ENCODE data around the gene SRSF5.

The SRSF5 gene

GRCh38 chr14:69768873-69769272 is 1.9 kb downstream of the SRSF5 start:
- Histone ChIP-seq H3K9me3 (no peaks in the 10 kb centered on the region), H3K27ac (no peak overlapping the region), H3K27me3 (no peaks in the 10 kb centered on the region), H3K36me3 (peaks cover 60% of the 10 kb centered on the region), H3K4me2 (peak overlapping the region; percentile 87), H3K9ac (no peak overlapping the region), H3K4me1 (peaks cover 29% of the 10 kb centered on the region), H4K20me1 (peaks cover 64% of the 10 kb centered on the region), H3K4me3 (peak overlapping the region; percentile 89)
- no peak for TF ChIP-seq Cebpa-rat (IDR thresholded peaks at IDR 0.05)

- H3K4me3 ChIP-seq, result no peak overlapping the region
- peaks cover 69% of the 10 kb centered on the region for H4K20me1 ChIP-seq
- H3K27ac ChIP-seq, result no peak overlapping the region
- H3K27me3 ChIP-seq, result no peaks in the 10 kb centered on the region
- H3K36me3 ChIP-seq, result peaks cover 68% of the 10 kb centered on the region
- peaks cover 29% of the 10 kb centered on the region for H3K4me1 ChIP-seq
- no peaks in the 10 kb centered on the region for H3K9me3 ChIP-seq
- no peak overlapping the region for H3K9ac ChIP-seq
- peak overlapping the region; percentile 16; the same call in 1 of the 2 replicates for H3K4me2 ChIP-seq
- no peak for TF ChIP-seq Cebpa-rat (IDR thresholded peaks at IDR 0.05)
Measured at GRCh38 chr14:69769623-69770022, 2.7 kb downstream of the SRSF5 start.

GRCh38 chr14:69770559-69770958 is 3.6 kb downstream of the SRSF5 start:
- Histone ChIP-seq H3K4me3 (no peak overlapping the region), H3K4me1 (peaks cover 29% of the 10 kb centered on the region), H3K4me2 (no peak overlapping the region), H4K20me1 (peaks cover 73% of the 10 kb centered on the region), H3K9me3 (no peaks in the 10 kb centered on the region), H3K36me3 (peaks cover 77% of the 10 kb centered on the region), H3K27me3 (no peaks in the 10 kb centered on the region), H3K9ac (no peak overlapping the region), H3K27ac (no peak overlapping the region)
- no peak for TF ChIP-seq Cebpa-rat (IDR thresholded peaks at IDR 0.05)

- Histone ChIP-seq H3K4me1 (peaks cover 23% of the 10 kb centered on the region), H3K36me3 (peaks cover 83% of the 10 kb centered on the region), H3K27me3 (no peaks in the 10 kb centered on the region), H3K27ac (no peak overlapping the region), H4K20me1 (peaks cover 78% of the 10 kb centered on the region), H3K9ac (no peak overlapping the region), H3K4me3 (no peak overlapping the region), H3K4me2 (no peak overlapping the region), H3K9me3 (no peaks in the 10 kb centered on the region)
- TF ChIP-seq Cebpa-rat (IDR thresholded peaks at IDR 0.05), result no peak
Measured at GRCh38 chr14:69771136-69771535, 4.2 kb downstream of the SRSF5 start.

- Histone ChIP-seq H3K27me3 (no peaks in the 10 kb centered on the region), H3K4me1 (peaks cover 19% of the 10 kb centered on the region), H3K27ac (no peak overlapping the region), H3K9ac (no peak overlapping the region), H3K36me3 (peaks cover 95% of the 10 kb centered on the region), H3K9me3 (no peaks in the 10 kb centered on the region), H3K4me3 (no peak overlapping the region), H4K20me1 (peaks cover 91% of the 10 kb centered on the region), H3K4me2 (no peak overlapping the region)
- no peak for TF ChIP-seq Cebpa-rat (IDR thresholded peaks at IDR 0.05)
Measured at GRCh38 chr14:69772082-69773017, 5.4 kb downstream of the SRSF5 start.

GRCh38 chr14:69773571-69774276 is 6.8 kb downstream of the SRSF5 start:
- Histone ChIP-seq H3K27me3 (no peaks in the 10 kb centered on the region), H3K4me1 (peaks cover 12% of the 10 kb centered on the region), H3K4me3 (no peak overlapping the region), H3K27ac (no peak overlapping the region), H3K4me2 (no peak overlapping the region), H3K36me3 (peaks cover 100% of the 10 kb centered on the region), H3K9me3 (no peaks in the 10 kb centered on the region), H3K9ac (no peak overlapping the region), H4K20me1 (peaks cover 91% of the 10 kb centered on the region)
- no peak for TF ChIP-seq Cebpa-rat (IDR thresholded peaks at IDR 0.05)

- no peak overlapping the region for H3K9ac ChIP-seq
- H3K4me3 ChIP-seq, result no peak overlapping the region
- no peak overlapping the region for H3K4me2 ChIP-seq
- H3K27me3 ChIP-seq, result no peaks in the 10 kb centered on the region
- no peak overlapping the region for H3K27ac ChIP-seq
- no peaks in the 10 kb centered on the region for H3K9me3 ChIP-seq
- no peak for TF ChIP-seq Cebpa-rat (IDR thresholded peaks at IDR 0.05)
- peaks cover 91% of the 10 kb centered on the region for H4K20me1 ChIP-seq
- H3K4me1 ChIP-seq, result no peaks in the 10 kb centered on the region
- H3K36me3 ChIP-seq, result peaks cover 100% of the 10 kb centered on the region
Measured at GRCh38 chr14:69775012-69775411, 8.1 kb downstream of the SRSF5 start.

GRCh38 chr14:69776875-69777453 is 10.0 kb downstream of the SRSF5 start:
- Histone ChIP-seq H3K27me3 (no peaks in the 10 kb centered on the region), H3K27ac (no peak overlapping the region), H3K9ac (no peak overlapping the region), H3K4me3 (no peak overlapping the region), H4K20me1 (peaks cover 74% of the 10 kb centered on the region), H3K4me2 (no peak overlapping the region), H3K36me3 (peaks cover 81% of the 10 kb centered on the region), H3K4me1 (no peaks in the 10 kb centered on the region), H3K9me3 (no peaks in the 10 kb centered on the region)
- TF ChIP-seq Cebpa-rat (IDR thresholded peaks at IDR 0.05), result no peak

- H3K27ac ChIP-seq, result no peak overlapping the region
- no peak overlapping the region for H3K4me2 ChIP-seq
- peaks cover 53% of the 10 kb centered on the region for H4K20me1 ChIP-seq
- peaks cover 64% of the 10 kb centered on the region for H3K36me3 ChIP-seq
- H3K27me3 ChIP-seq, result no peaks in the 10 kb centered on the region
- H3K9me3 ChIP-seq, result no peaks in the 10 kb centered on the region
- TF ChIP-seq Cebpa-rat (IDR thresholded peaks at IDR 0.05), result no peak
- H3K4me3 ChIP-seq, result no peak overlapping the region
- H3K9ac ChIP-seq, result no peak overlapping the region
- no peaks in the 10 kb centered on the region for H3K4me1 ChIP-seq
Measured at GRCh38 chr14:69779088-69779487, 12.1 kb downstream of the SRSF5 start.

- H3K4me2 ChIP-seq, result no peak overlapping the region
- no peaks in the 10 kb centered on the region for H3K27me3 ChIP-seq
- no peaks in the 10 kb centered on the region for H3K4me1 ChIP-seq
- H3K4me3 ChIP-seq, result no peak overlapping the region
- no peak overlapping the region for H3K9ac ChIP-seq
- H3K27ac ChIP-seq, result no peak overlapping the region
- peaks cover 49% of the 10 kb centered on the region for H4K20me1 ChIP-seq
- H3K9me3 ChIP-seq, result no peaks in the 10 kb centered on the region
- TF ChIP-seq Cebpa-rat (IDR thresholded peaks at IDR 0.05), result no peak
- H3K36me3 ChIP-seq, result peaks cover 59% of the 10 kb centered on the region
Measured at GRCh38 chr14:69780092-69780491, 13.2 kb downstream of the SRSF5 start.
